ENCODE data around the gene ARHGAP42. TPM values are rescaled to one million over a fixed set of nuclear protein-coding genes. Genes with fewer than 3 reads are reported as not detected.

ARHGAP42 gene
- total and polyA plus RNA-seq, 9 donors = 4.3 to 11.8 (median 7.0) TPM

GRCh38 chr11:100686476-100687053 lies 523 bp upstream of the ARHGAP42 start:
- H3K4me1 ChIP-seq (ENCODE audit: insufficient read depth) = peaks cover 2% of the 10 kb centered on the region
- H3K27ac ChIP-seq = peak overlapping the region; percentile 57 to 70
- peak overlapping the region; percentile 39 for H3K4me3 ChIP-seq
- TF ChIP-seq CTCF (IDR thresholded peaks at IDR 0.05) = no peak
- TF ChIP-seq POLR2A (IDR thresholded peaks at IDR 0.05) = no peak
- no peak for DNase-seq
- H3K36me3 ChIP-seq = no peaks in the 10 kb centered on the region
- WGBS, 3 donors = 30 to 37% (median 31%) methylated on average over 14 of the region's 14 CpGs
- no peaks in the 10 kb centered on the region for H3K9me3 ChIP-seq
- H3K27me3 ChIP-seq = no peaks in the 10 kb centered on the region
- intact Hi-C loops (cut with DNase I) = loop anchor here in 3 of 4 donors (2.0 to 10.0 kb wide), 5 partner anchors 166 to 248 kb away; no protein-coding TSS in a partner anchor

GRCh38 chr11:100687630-100688395 lies 725 bp downstream of the ARHGAP42 start:
- H3K36me3 ChIP-seq = no peaks in the 10 kb centered on the region
- peak overlapping the region; percentile 57 to 70 for H3K27ac ChIP-seq
- H3K4me1 ChIP-seq (ENCODE audit: insufficient read depth) = peaks cover 2% of the 10 kb centered on the region
- intact Hi-C loops (cut with DNase I) = loop anchor here in 3 of 4 donors (2.0 to 10.0 kb wide), 5 partner anchors 164 to 247 kb away; no protein-coding TSS in a partner anchor
- H3K9me3 ChIP-seq = no peaks in the 10 kb centered on the region
- DNase-seq = peak; percentile 35 to 58 (median 53)
- no peaks in the 10 kb centered on the region for H3K27me3 ChIP-seq
- no peak for TF ChIP-seq POLR2A (IDR thresholded peaks at IDR 0.05)
- peak; percentile 35 to 45 (median 35) for TF ChIP-seq CTCF (IDR thresholded peaks at IDR 0.05)
- no peak for TF ChIP-seq EP300 (IDR thresholded peaks at IDR 0.05)
- H3K4me3 ChIP-seq = peak overlapping the region; percentile 39
- WGBS, 3 donors = 0 to 1% (median 1%) methylated on average over 20 to 24 of the region's 24 CpGs

GRCh38 chr11:100689141-100689540 lies 2.1 kb downstream of the ARHGAP42 start:
- no peak for DNase-seq
- TF ChIP-seq CTCF (IDR thresholded peaks at IDR 0.05) = no peak
- H3K36me3 ChIP-seq = no peaks in the 10 kb centered on the region
- H3K4me1 ChIP-seq (ENCODE audit: insufficient read depth) = peaks cover 2% of the 10 kb centered on the region
- no peak overlapping the region for H3K4me3 ChIP-seq
- no peak overlapping the region for H3K27ac ChIP-seq
- no peaks in the 10 kb centered on the region for H3K9me3 ChIP-seq
- H3K27me3 ChIP-seq = no peaks in the 10 kb centered on the region
- intact Hi-C loops (cut with DNase I) = loop anchor here in 3 of 4 donors (5.0 to 10.0 kb wide), 4 partner anchors 163 to 246 kb away; no protein-coding TSS in a partner anchor
- 57 to 81% (median 58%) methylated on average over 4 of the region's 4 CpGs for WGBS, 3 donors

- WGBS, 3 donors = 78 to 83% (median 79%) methylated on average over 1 of the region's 1 CpG
- no peak overlapping the region for H3K27ac ChIP-seq
Observed at GRCh38 chr11:100691896-100692653, 5.0 kb downstream of the ARHGAP42 start.

More at GRCh38 chr11:100691896-100692653, 5.0 kb downstream of the ARHGAP42 start:
- no peak for TF ChIP-seq EP300 (IDR thresholded peaks at IDR 0.05)
- TF ChIP-seq CTCF (IDR thresholded peaks at IDR 0.05) = no peak
- no peak for TF ChIP-seq POLR2A (IDR thresholded peaks at IDR 0.05)
- Histone ChIP-seq H3K27me3 (no peaks in the 10 kb centered on the region), H3K9me3 (no peaks in the 10 kb centered on the region), H3K4me1 (ENCODE audit: insufficient read depth) (peaks cover 2% of the 10 kb centered on the region), H3K4me3 (no peak overlapping the region), H3K36me3 (no peaks in the 10 kb centered on the region)
- no peak for DNase-seq
- intact Hi-C loops (cut with DNase I) = no loop called here

Measured in ovary (tissue), 9 donors.